GM12878 (cell line): ENCODE results near the gene BTBD9.

Source experiments
- BCL11A ChIP-seq: IDR thresholded peaks from 2 replicates; pipeline ENCODE4 v1.6.1; 2011; ENCODE audit warnings: low read depth, low read length
- CBFB ChIP-seq: IDR thresholded peaks from 2 replicates; pipeline ENCODE4 v1.6.1; 2016; ENCODE audit warnings: antibody characterized with exemption, low read depth
- CTCF ChIP-seq, 3 experiments: IDR thresholded peaks in 2 of 3; conservative IDR thresholded peaks in 1 of 3; 2 replicates each; pipeline ENCODE4 v1.5.1; 2011; ENCODE audit warnings: low read depth in 3 of 3, low read length in 3 of 3, mild to moderate bottlenecking in 3 of 3, control low read depth in 2 of 3, moderate library complexity in 2 of 3, inconsistent platforms in 1 of 3, mixed read lengths in 1 of 3; ENCODE audit not compliant: control insufficient read depth in 2 of 3, insufficient read depth in 1 of 3; ENCODE audit errors: extremely low read depth in 1 of 3
- MAX ChIP-seq: IDR thresholded peaks from 2 replicates; pipeline ENCODE4 v1.6.1; 2012; ENCODE audit warnings: low read depth, low read length, improper control_type of control experiment
- MXI1 ChIP-seq: fragments of 150-350 bp; IDR thresholded peaks from 2 replicates; pipeline ENCODE4 v1.6.1; 2011; ENCODE audit warnings: low read depth, mild to moderate bottlenecking, inconsistent platforms, low read length, improper control_type of control experiment
- POLR2AphosphoS5 ChIP-seq: IDR thresholded peaks from 2 replicates; pipeline ENCODE4 v1.6.1; 2011; ENCODE audit warnings: mild to moderate bottlenecking, low read length, inconsistent platforms

- TF ChIP-seq CTCF (IDR thresholded peaks at IDR 0.05 in 2 of 3, conservative IDR thresholded peaks at IDR 0.05 in 1 of 3; ENCODE audit: control insufficient read depth in 2 of 3, extremely low read depth in 1 of 3, insufficient read depth in 1 of 3, low read depth in 3 of 3, low read length in 3 of 3): no peak
- no peak for TF ChIP-seq BCL11A
- TF ChIP-seq MXI1: no peak
- TF ChIP-seq MAX: no peak
- TF ChIP-seq POLR2AphosphoS5: no peak
- TF ChIP-seq CBFB: no peak
Measured at GRCh38 chr6:38651121-38651784, 11.5 kb upstream of the BTBD9 start.
